Measurements from ENCODE around the gene RANBP2.
"Not testable (repeated sequence)": the region's sequence is repeated elsewhere in the genome, so short reads cannot be mapped to it uniquely, and the experiment has no call there.

GRCh38 chr2:108678198-108678651, 41.1 kb upstream of the RANBP2 start:
- not testable (repeated sequence) for TF ChIP-seq CTCF (IDR thresholded peaks at IDR 0.05); EZH2 (IDR thresholded peaks at IDR 0.05; ENCODE audit: borderline replicate concordance, insufficient read depth, low read depth, low read length, poor library complexity, severe bottlenecking)

Data from B cell (primary cell).